HG02870 (cell line): Measurements from ENCODE around the gene UROC1.

ENCODE experiments used
- ATAC-seq: cut with Tn5 transposase; IDR thresholded peaks from one replicate; pipeline ENCODE4 v1.9.1; 2021; ENCODE audit warnings: mild to moderate bottlenecking, moderate library complexity; ENCODE audit not compliant: unreplicated experiment

UROC1 gene

GRCh38 chr3:126464997-126465396, 52.6 kb downstream of the UROC1 start:
- no peak for ATAC-seq

GRCh38 chr3:126464494-126464893, 53.1 kb downstream of the UROC1 start:
- ATAC-seq = no peak

GRCh38 chr3:126464093-126464492, 53.5 kb downstream of the UROC1 start:
- ATAC-seq = no peak

- no peak for ATAC-seq
Measured at GRCh38 chr3:126463521-126463920, 54.1 kb downstream of the UROC1 start.

GRCh38 chr3:126461450-126462070, 56.0 kb downstream of the UROC1 start:
- no peak for ATAC-seq

GRCh38 chr3:126460381-126460780, 57.2 kb downstream of the UROC1 start:
- no peak for ATAC-seq

GRCh38 chr3:126459763-126460127, 57.8 kb downstream of the UROC1 start:
- ATAC-seq = no peak

- no peak for ATAC-seq
Measured at GRCh38 chr3:126459111-126459762, 58.3 kb downstream of the UROC1 start.

GRCh38 chr3:126456766-126457388, 60.7 kb downstream of the UROC1 start:
- no peak for ATAC-seq

GRCh38 chr3:126456211-126456610, 61.4 kb downstream of the UROC1 start:
- no peak for ATAC-seq

GRCh38 chr3:126454437-126455198, 63.0 kb downstream of the UROC1 start:
- no peak for ATAC-seq

GRCh38 chr3:126454025-126454424, 63.5 kb downstream of the UROC1 start:
- ATAC-seq = no peak

GRCh38 chr3:126452213-126452612, 65.4 kb downstream of the UROC1 start:
- ATAC-seq = no peak

- no peak for ATAC-seq
Measured at GRCh38 chr3:126451511-126451910, 66.1 kb downstream of the UROC1 start.

- ATAC-seq = no peak
Measured at GRCh38 chr3:126450744-126451143, 66.8 kb downstream of the UROC1 start.

GRCh38 chr3:126450219-126450618, 67.4 kb downstream of the UROC1 start:
- ATAC-seq = no peak

GRCh38 chr3:126449621-126450051, 67.9 kb downstream of the UROC1 start:
- ATAC-seq = no peak

GRCh38 chr3:126448893-126449180, 68.7 kb downstream of the UROC1 start:
- no peak for ATAC-seq

GRCh38 chr3:126448136-126448892, 69.3 kb downstream of the UROC1 start:
- ATAC-seq = no peak

GRCh38 chr3:126447456-126448106, 70.0 kb downstream of the UROC1 start:
- ATAC-seq = no peak

GRCh38 chr3:126446791-126447190, 70.8 kb downstream of the UROC1 start:
- ATAC-seq = no peak
